K562 (cell line): ENCODE data around the gene PLPP1. TPM values are rescaled to one million over a fixed set of nuclear protein-coding genes. Genes with fewer than 3 reads are reported as not detected.

Source experiments
- ATAC-seq: fragments of 200-7000 bp; cut with Tn5 transposase; 3 replicates; pipeline ENCODE4 v1.9.1; 2020; ENCODE audit warnings: moderate library complexity
- BruUV-seq: library from RNA; stranded (reverse); fragments of 400-500 nt; replicated peaks from 2 replicates; lab custom pipeline; 2021; lab: Mats Ljungman, UMichigan
- CTCF ChIA-PET: fragments of 300-600 bp; formaldehyde crosslinking; extraction: SDS; loops from one replicate; lab custom pipeline; 2021; ENCODE audit warnings: low intra/inter-chr PET ratio; lab: Yijun Ruan, JAX
- POLR2A ChIA-PET: fragments of 300-600, 350-650 bp; sonication (Branson Sonifier 250); formaldehyde crosslinking; extraction: SDS; loops from one replicate; lab custom pipeline; 2021; ENCODE audit warnings: antibody characterized with exemption, inconsistent platforms; lab: Yijun Ruan, JAX
- DNase-seq, 4 experiments: peaks; one replicate each; pipeline versions ENCODE4 v3.0.0 to v3.0.0-alpha.2; 2011 to 2018; ENCODE audit warnings: low spot score in 3 of 4, mixed read lengths in 3 of 4; ENCODE audit errors: extremely low read depth in 1 of 4
- FAIRE-seq: peaks from 2 replicates; lab custom pipeline; 2011; peaks lifted over from hg19 to GRCh38; lab: Jason Lieb, UNC
- H2AFZ ChIP-seq: 2 replicates; pipeline ENCODE4 v1.6.0; 2011; ENCODE audit warnings: low read depth, low read length, control low read depth, inconsistent platforms
- H3K27ac ChIP-seq: fragments of 200-600 bp; 3 replicates; pipeline ENCODE4 v1.8.0; 2011; ENCODE audit warnings: low read depth, mild to moderate bottlenecking, control low read depth, inconsistent platforms, low read length, moderate library complexity, mixed read lengths; ENCODE audit errors: extremely low read depth
- H3K27me3 ChIP-seq, 2 experiments: fragments of 300-600 bp in 1 of 2; 2 replicates in 1 of 2; 3 replicates in 1 of 2; pipeline versions ENCODE4 v1.6.0 to v1.8.0; 2011; ENCODE audit warnings: inconsistent platforms in 2 of 2, low read length in 2 of 2, mild to moderate bottlenecking in 1 of 2, mixed read lengths in 1 of 2, moderate library complexity in 1 of 2; ENCODE audit not compliant: control insufficient read depth in 2 of 2, insufficient read depth in 2 of 2
- H3K36me3 ChIP-seq: fragments of 300-600 bp; 3 replicates; pipeline ENCODE4 v1.8.0; 2011; ENCODE audit warnings: mild to moderate bottlenecking, low read length, inconsistent platforms; ENCODE audit not compliant: control insufficient read depth, insufficient read depth
- H3K4me1 ChIP-seq, 2 experiments: fragments of 200-600 bp in 1 of 2; replicated peaks in 1 of 2; 2 replicates in 1 of 2; 3 replicates in 1 of 2; pipeline versions ENCODE4 v1.5.1 to v1.8.0; 2011; ENCODE audit warnings: inconsistent platforms in 2 of 2, low read length in 2 of 2, mild to moderate bottlenecking in 1 of 2, mixed read lengths in 1 of 2, moderate library complexity in 1 of 2; ENCODE audit not compliant: control insufficient read depth in 2 of 2, insufficient read depth in 2 of 2
- H3K4me2 ChIP-seq: 2 replicates; pipeline ENCODE4 v1.6.1; 2011; ENCODE audit warnings: low read length, control low read depth, inconsistent platforms, mixed read lengths; ENCODE audit not compliant: insufficient read depth
- H3K4me3 ChIP-seq: fragments of 200-600 bp; sonication (generic), shearing (Covaris generic); 2 replicates; pipeline ENCODE4 v1.5.1; 2016; ENCODE audit warnings: control low read depth, inconsistent platforms
- H3K79me2 ChIP-seq: fragments of 200-600 bp; 3 replicates; pipeline ENCODE4 v1.8.0; 2011; ENCODE audit warnings: low read length, inconsistent platforms; ENCODE audit not compliant: control insufficient read depth, insufficient read depth
- H3K9ac ChIP-seq, 2 experiments: 2 replicates each; pipeline versions ENCODE4 v1.6.0 to v1.6.1; 2011; ENCODE audit warnings: low read depth in 2 of 2, low read length in 2 of 2, control low read depth in 1 of 2, inconsistent platforms in 1 of 2, mild to moderate bottlenecking in 1 of 2, mixed read lengths in 1 of 2; ENCODE audit not compliant: insufficient read depth in 1 of 2
- H3K9me1 ChIP-seq: one replicate; pipeline ENCODE4 v1.6.0; 2011; ENCODE audit warnings: inconsistent platforms, mild to moderate bottlenecking, low read length, moderate library complexity; ENCODE audit not compliant: control insufficient read depth, insufficient read depth
- H3K9me3 ChIP-seq: replicated peaks from 2 replicates; pipeline ENCODE4 v1.5.1; 2011; ENCODE audit warnings: low read depth, low read length, inconsistent platforms; ENCODE audit not compliant: control insufficient read depth, insufficient read depth
- H4K20me1 ChIP-seq: replicated peaks from 2 replicates; pipeline ENCODE4 v1.6.1; 2011; ENCODE audit warnings: low read length, inconsistent platforms, mixed read lengths; ENCODE audit not compliant: control insufficient read depth, insufficient read depth
- CBFA2T2 ChIP-seq: fragments of 450-650 bp; conservative IDR thresholded peaks from 2 replicates; pipeline ENCODE4 v1.6.1; 2017; ENCODE audit warnings: mild to moderate bottlenecking
- CBX3 ChIP-seq, 2 experiments: IDR thresholded peaks; 1 replicate in 1 of 2; 2 replicates in 1 of 2; pipeline ENCODE4 v1.6.1; 2012; ENCODE audit warnings: inconsistent platforms in 2 of 2, low read length in 2 of 2, borderline replicate concordance in 1 of 2, control low read depth in 1 of 2
- ELK1 ChIP-seq: sonication (generic); formaldehyde crosslinking; IDR thresholded peaks from 2 replicates; pipeline ENCODE4 v1.8.1; 2022; ENCODE audit warnings: missing genetic modification reagents
- GABPB1 ChIP-seq: sonication (generic); formaldehyde crosslinking; IDR thresholded peaks from 2 replicates; pipeline ENCODE4 v1.8.0; 2022; ENCODE audit warnings: mild to moderate bottlenecking, missing genetic modification reagents
- GTF2E2 ChIP-seq: fragments of 200-800 bp; sonication (Bioruptor generic); IDR thresholded peaks from 2 replicates; pipeline ENCODE4 v1.6.1; 2016; ENCODE audit warnings: missing genetic modification characterization, missing compliant biosample characterization
- MAFF ChIP-seq: IDR thresholded peaks from 2 replicates; pipeline ENCODE4 v1.6.1; 2012; ENCODE audit warnings: low read length, improper control_type of control experiment
- NR2C1 ChIP-seq, 2 experiments: fragments of 450-650 bp; IDR thresholded peaks; 2 replicates each; pipeline ENCODE4 v1.6.1; 2017; ENCODE audit warnings: mild to moderate bottlenecking in 2 of 2, antibody characterized with exemption in 1 of 2, inconsistent platforms in 1 of 2, missing compliant biosample characterization in 1 of 2, missing genetic modification characterization in 1 of 2
- PKNOX1 ChIP-seq: fragments of 450-650 bp; IDR thresholded peaks from 2 replicates; pipeline ENCODE4 v1.6.1; 2016
- RAD51 ChIP-seq: fragments of 450-650 bp; IDR thresholded peaks from 2 replicates; pipeline ENCODE4 v1.7.1; 2016; ENCODE audit warnings: low read depth, mild to moderate bottlenecking, borderline replicate concordance
- TCF7L2 ChIP-seq: fragments of 150-350 bp; IDR thresholded peaks from 2 replicates; pipeline ENCODE4 v1.6.1; 2016; ENCODE audit warnings: low read depth, mild to moderate bottlenecking, low read length, moderate library complexity
- ZFP1 ChIP-seq: fragments of 450-650 bp; formaldehyde crosslinking; IDR thresholded peaks from 2 replicates; pipeline ENCODE4 v1.4.0; 2020; ENCODE audit warnings: mild to moderate bottlenecking, mixed read lengths
- ZFPM2 ChIP-seq: fragments of 250-450 bp; sonication (Bioruptor Pico); IDR thresholded peaks from 2 replicates; pipeline ENCODE4 v1.5.1; 2022; ENCODE audit warnings: mild to moderate bottlenecking
- ZKSCAN1 ChIP-seq: fragments of 150-350 bp; IDR thresholded peaks from 2 replicates; pipeline ENCODE4 v1.6.1; 2016; ENCODE audit warnings: low read depth, low read length
- ZKSCAN3 ChIP-seq: fragments of 250-450 bp; sonication (Bioruptor Pico); IDR thresholded peaks from 2 replicates; pipeline ENCODE4 v1.4.0; 2020
- ZKSCAN8 ChIP-seq: fragments of 200-800 bp; sonication (Bioruptor generic); IDR thresholded peaks from 2 replicates; pipeline ENCODE4 v1.6.1; 2016; ENCODE audit warnings: missing genetic modification characterization, missing compliant biosample characterization
- ZNF197 ChIP-seq: fragments of 200-800 bp; sonication (Bioruptor generic); IDR thresholded peaks from 2 replicates; pipeline ENCODE4 v1.6.1; 2016; ENCODE audit warnings: low read depth, missing genetic modification characterization, missing compliant biosample characterization
- ZNF280B ChIP-seq: fragments of 250-450 bp; sonication (Bioruptor Pico); IDR thresholded peaks from 2 replicates; pipeline ENCODE4 v1.5.1; 2021; ENCODE audit warnings: mild to moderate bottlenecking
- in situ Hi-C: fragments of 300-500 bp; cut with MboI; formaldehyde crosslinking; loops from 4 replicates; pipeline ENCODE4 v1.15.0; 2018; ENCODE audit warnings: inconsistent platforms, mixed read lengths
- intact Hi-C: fragments of 100-400 bp; cut with micrococcal nuclease; formaldehyde crosslinking; loops from 2 replicates; pipeline ENCODE4 v1.14.2; 2022
- polyA plus RNA-seq, 8 experiments: library from polyadenylated mRNA; depleted of rRNA in 4 of 8; stranded (reverse) in 5 of 8; unstranded in 3 of 8; fragments of >200 nt; fragmentation: Nextera tagmentation in 2 of 8; fragmentation: Illumina TruSeq in 1 of 8; extraction: Ambion mirVana in 2 of 8; extraction: Trizol in 1 of 8; gene quantifications; 2 replicates each; pipeline versions ENCODE4 v1.2.1 to v1.2.3, GENCODE V29; 2011 to 2014; ENCODE audit warnings: inconsistent platforms in 1 of 8, missing spikeins in 1 of 8
- total RNA-seq, 7 experiments: library from RNA; depleted of rRNA in 6 of 7; stranded (reverse); fragments of >200 nt in 6 of 7; fragmentation: Illumina TruSeq in 2 of 7; extraction: Trizol in 2 of 7; gene quantifications; 2 replicates each; pipeline versions ENCODE4 v1.2.1 to v1.2.3, GENCODE V29; 2011 to 2021; ENCODE audit warnings: low replicate concordance in 1 of 7

The PLPP1 gene
- total and polyA plus RNA-seq, 9 of the 15 experiments (the other 6 are each of a cell fraction or from before 2014, with no cell fraction given), result 0.04 to 0.24 (median 0.04) TPM; not detected in 6

- Histone ChIP-seq H3K9me3 (no peaks in the 10 kb centered on the region), H3K4me1 (no peaks in the 10 kb centered on the region; a peak in 1 of 5 replicates), H2AFZ (no peak overlapping the region), H3K9ac (no peak overlapping the region), H3K27me3 (peaks cover 9 to 13% of the 10 kb centered on the region in 2 experiments; a peak in 3 of 5 replicates), H3K4me2 (no peak overlapping the region), H3K9me1 (no peaks in the 10 kb centered on the region), H3K27ac (no peak overlapping the region), H4K20me1 (no peaks in the 10 kb centered on the region), H3K4me3 (no peak overlapping the region), H3K36me3 (no peaks in the 10 kb centered on the region), H3K79me2 (no peaks in the 10 kb centered on the region)
- intact Hi-C loops (no loop called here), in situ Hi-C loops (no loop called here)
- no peak for TF ChIP-seq ZFPM2 (CRISPR knock-in tag)
- no peak for TF ChIP-seq ZFP1 (CRISPR knock-in tag)
- TF ChIP-seq GTF2E2 (tag), result no peak
- TF ChIP-seq RAD51, result no peak
- no peak for TF ChIP-seq ZNF280B
- TF ChIP-seq MAFF, result no peak
- no peak for TF ChIP-seq PKNOX1
- TF ChIP-seq ZKSCAN3, result no peak
- TF ChIP-seq NR2C1 (IDR thresholded peaks at IDR 0.05), result no peak
- TF ChIP-seq NR2C1 (tag; IDR thresholded peaks at IDR 0.05), result no peak
- TF ChIP-seq CBX3 (IDR thresholded peaks at IDR 0.05; ENCODE audit: borderline replicate concordance in 1 of 2, low read length in 2 of 2), result no peak
- TF ChIP-seq GABPB1 (CRISPR knock-in tag), result no peak
- TF ChIP-seq ZKSCAN8, result no peak
- no peak for TF ChIP-seq TCF7L2
- no peak for TF ChIP-seq CBFA2T2
- no peak for TF ChIP-seq ZKSCAN1
- TF ChIP-seq ZNF197 (CRISPR knock-in tag), result no peak
- TF ChIP-seq ELK1 (CRISPR knock-in tag), result no peak
- BruUV-seq, result no TSS peak
- CTCF ChIA-PET, result no interaction called here
- ATAC-seq (no peak), FAIRE-seq (no peak), DNase-seq (no peak)
- POLR2A ChIA-PET, result no interaction called here
Measured at GRCh38 chr5:55572020-55572419, 37.3 kb upstream of the PLPP1 start.
